GM23338 (cell line): ENCODE data around the gene GPRC5D. TPM values are rescaled to one million over a fixed set of nuclear protein-coding genes. Genes with fewer than 3 reads are reported as not detected.

Experiments used
- ATAC-seq: fragments of 200-7000 bp; cut with Tn5 transposase; 3 replicates; pipeline ENCODE4 v1.9.1; 2020
- DNase-seq: peaks from one replicate; pipeline ENCODE4 v3.0.0-alpha.2; 2015; ENCODE audit warnings: low spot score
- H2AFZ ChIP-seq: fragments of 200-600 bp; sonication (generic); 2 replicates; pipeline ENCODE4 v1.8.0; 2016; ENCODE audit warnings: antibody characterized with exemption, mild to moderate bottlenecking, moderate library complexity
- H3F3A ChIP-seq: fragments of 200-600 bp; sonication (generic); replicated peaks from 2 replicates; pipeline ENCODE4 v1.8.0; 2017; ENCODE audit warnings: antibody characterized with exemption, mixed run types, low read depth
- H3K27ac ChIP-seq: fragments of 200-600 bp; sonication (generic); 2 replicates; pipeline ENCODE4 v1.6.1; 2016; ENCODE audit warnings: low read depth
- H3K27me3 ChIP-seq: fragments of 200-600 bp; sonication (generic); 2 replicates; pipeline ENCODE4 v1.8.0; 2016; ENCODE audit warnings: mild to moderate bottlenecking, mixed run types, moderate library complexity; ENCODE audit not compliant: insufficient read depth
- H3K36me3 ChIP-seq: fragments of 200-600 bp; sonication (generic); 2 replicates; pipeline ENCODE4 v1.8.0; 2016; ENCODE audit warnings: mild to moderate bottlenecking; ENCODE audit not compliant: insufficient read depth
- H3K4me1 ChIP-seq: fragments of 200-600 bp; sonication (generic); 2 replicates; pipeline ENCODE4 v1.8.0; 2016; ENCODE audit warnings: mild to moderate bottlenecking, moderate library complexity; ENCODE audit not compliant: insufficient read depth
- H3K4me2 ChIP-seq: fragments of 200-600 bp; sonication (generic); 2 replicates; pipeline ENCODE4 v1.7.1; 2017; ENCODE audit warnings: mixed run types
- H3K4me3 ChIP-seq: fragments of 200-600 bp; sonication (generic); 2 replicates; pipeline ENCODE4 v1.6.1; 2016; ENCODE audit warnings: mixed run types
- H3K79me2 ChIP-seq: fragments of 200-600 bp; sonication (generic); replicated peaks from 2 replicates; pipeline ENCODE4 v1.8.0; 2017; ENCODE audit warnings: mild to moderate bottlenecking; ENCODE audit not compliant: insufficient read depth
- H3K9me2 ChIP-seq: fragments of 200-600 bp; sonication (generic); 2 replicates; pipeline ENCODE4 v1.8.0; 2017; ENCODE audit not compliant: insufficient read depth
- H4K20me1 ChIP-seq: fragments of 200-600 bp; sonication (generic); replicated peaks from 2 replicates; pipeline ENCODE4 v1.8.0; 2017; ENCODE audit warnings: mild to moderate bottlenecking; ENCODE audit not compliant: insufficient read depth
- H3K27ac Mint-ChIP-seq: 2 replicates; pipeline ENCODE4 v1.8.0; 2020; ENCODE audit warnings: inconsistent platforms, mild to moderate bottlenecking, moderate library complexity, mixed read lengths
- H3K27me3 Mint-ChIP-seq: 3 replicates; pipeline ENCODE4 v1.8.0; 2022; ENCODE audit warnings: low read depth, mild to moderate bottlenecking, moderate library complexity, mixed read lengths, inconsistent platforms; ENCODE audit not compliant: insufficient read depth, poor library complexity
- H3K36me3 Mint-ChIP-seq: 3 replicates; pipeline ENCODE4 v1.8.0; 2021; ENCODE audit warnings: low read depth, mild to moderate bottlenecking, inconsistent platforms, moderate library complexity, mixed read lengths
- H3K4me1 Mint-ChIP-seq: 3 replicates; pipeline ENCODE4 v1.8.0; 2020; ENCODE audit warnings: mild to moderate bottlenecking, inconsistent platforms, mixed read lengths
- H3K4me3 Mint-ChIP-seq: 3 replicates; pipeline ENCODE4 v1.8.0; 2021; ENCODE audit warnings: moderate library complexity, mild to moderate bottlenecking, inconsistent platforms, mixed read lengths
- H3K9me3 Mint-ChIP-seq: 3 replicates; pipeline ENCODE4 v1.8.0; 2020; ENCODE audit warnings: moderate library complexity, mild to moderate bottlenecking, inconsistent platforms, mixed read lengths
- CREB1 ChIP-seq: fragments of 250-450 bp; sonication (Bioruptor Pico); IDR thresholded peaks from 2 replicates; pipeline ENCODE4 v1.5.0; 2020; ENCODE audit warnings: low read depth, mild to moderate bottlenecking, moderate library complexity
- CTCF ChIP-seq, 2 experiments: fragments of 200-600 bp in 1 of 2; sonication (generic) in 1 of 2; conservative IDR thresholded peaks; 2 replicates each; pipeline versions ENCODE4 v1.5.1 to v1.6.1; 2016 to 2017; ENCODE audit warnings: antibody characterized with exemption in 2 of 2, low read depth in 2 of 2, mild to moderate bottlenecking in 2 of 2, moderate library complexity in 1 of 2
- EZH2 ChIP-seq: fragments of 200-600 bp; sonication (generic); IDR thresholded peaks from one replicate; pipeline ENCODE4 v1.8.0; 2017; ENCODE audit warnings: antibody characterized with exemption, mild to moderate bottlenecking, low read depth; ENCODE audit not compliant: unreplicated experiment
- EZH2phosphoT487 ChIP-seq: fragments of 200-600 bp; sonication (generic); IDR thresholded peaks from one replicate; pipeline ENCODE4 v1.8.1; 2018; ENCODE audit warnings: antibody characterized with exemption; ENCODE audit not compliant: unreplicated experiment
- JUNB ChIP-seq: IDR thresholded peaks from one replicate; pipeline ENCODE4 v1.6.1; 2016; ENCODE audit warnings: antibody characterized with exemption; ENCODE audit not compliant: unreplicated experiment
- NANOG ChIP-seq: IDR thresholded peaks from 2 replicates; pipeline ENCODE4 v1.6.1; 2016; ENCODE audit warnings: antibody characterized with exemption, borderline replicate concordance
- POLR2AphosphoS5 ChIP-seq: IDR thresholded peaks from 2 replicates; pipeline ENCODE4 v1.6.1; 2016; ENCODE audit warnings: antibody characterized with exemption, low read depth
- ZNF114 ChIP-seq: fragments of 250-450 bp; sonication (Bioruptor Pico); IDR thresholded peaks from 2 replicates; pipeline ENCODE4 v1.5.0; 2020; ENCODE audit warnings: mild to moderate bottlenecking, moderate library complexity
- ZNF331 ChIP-seq: fragments of 250-450 bp; sonication (Bioruptor Pico); IDR thresholded peaks from 2 replicates; pipeline ENCODE4 v1.5.0; 2020; ENCODE audit warnings: low read depth, mild to moderate bottlenecking, moderate library complexity
- polyA plus RNA-seq: library from polyadenylated mRNA; unstranded; fragments of >200 nt; fragmentation: Nextera tagmentation; extraction: Ambion mirVana; gene quantifications from 2 replicates; pipeline ENCODE4 v1.2.1, GENCODE V29; 2016
- total RNA-seq: library from RNA; depleted of rRNA; stranded (reverse); fragments of >200 nt; shearing (Covaris generic); gene quantifications from 2 replicates; pipeline ENCODE4 v1.2.3, GENCODE V29; 2014
- TF ChIP-seq, protein P1 (sequence below): fragments of 250-450 bp; sonication (Bioruptor Pico); IDR thresholded peaks from 2 replicates; pipeline ENCODE4 v1.5.0; 2020; ENCODE audit warnings: mild to moderate bottlenecking, moderate library complexity

GPRC5D gene
- total and polyA plus RNA-seq, 2 experiments from 2014 or later: not detected

DNA sequence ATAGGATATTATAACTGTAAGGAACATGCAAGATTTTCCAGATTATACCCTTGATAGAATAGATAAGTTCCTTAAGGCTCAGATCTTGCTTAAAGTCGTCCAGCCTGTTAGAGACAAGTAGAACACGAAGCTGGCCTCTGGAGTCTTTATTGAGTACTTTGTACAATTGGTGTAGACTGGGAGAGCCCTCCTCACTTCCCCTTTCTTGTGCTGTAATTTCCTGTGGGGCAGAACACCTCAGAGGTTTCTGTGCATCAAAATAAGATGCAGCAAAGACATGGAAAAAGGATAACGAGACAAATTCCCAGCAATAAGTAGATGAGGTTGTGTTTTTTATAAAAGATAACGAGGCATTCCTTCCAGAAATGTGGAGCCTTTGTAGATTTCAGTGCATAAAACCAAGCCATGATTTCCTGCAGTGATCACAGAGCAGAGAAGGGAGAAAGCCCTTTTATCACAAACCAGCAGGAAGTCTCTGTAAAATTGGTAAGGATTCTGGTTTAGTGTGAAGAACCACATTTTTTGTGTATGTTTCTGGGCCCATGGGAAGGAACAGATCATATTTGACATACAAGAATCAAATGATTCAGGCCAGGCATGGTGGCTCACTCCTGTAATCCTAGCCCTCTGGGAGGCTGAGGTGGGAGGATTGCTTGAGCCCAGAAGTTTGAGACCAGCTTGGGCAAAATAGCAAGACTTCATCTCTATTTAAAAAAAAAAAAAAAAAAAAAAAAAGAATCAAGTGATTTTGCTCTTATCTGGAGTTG is 42.6 kb downstream of the GPRC5D start:
- Histone ChIP-seq H2AFZ (no peak overlapping the region), H3K4me3 (no peak overlapping the region), H3K4me1 (no peaks in the 10 kb centered on the region), H3K36me3 (no peaks in the 10 kb centered on the region), H3K27me3 (no peaks in the 10 kb centered on the region), H4K20me1 (no peaks in the 10 kb centered on the region), H3K9me2 (0 out of 2 replicates have a peak, but pooled peaks cover 4% of the 10 kb centered on the region), H3K4me2 (no peak overlapping the region), H3K27ac (no peak overlapping the region), H3F3A (no peaks in the 10 kb centered on the region), H3K79me2 (no peaks in the 10 kb centered on the region)
- no peak for DNase-seq
- Mint-ChIP-seq H3K4me1 (peaks cover 11% of the 10 kb centered on the region), H3K9me3 (no peaks in the 10 kb centered on the region), H3K36me3 (no peaks in the 10 kb centered on the region), H3K4me3 (no peak overlapping the region), H3K27me3 (peaks cover 5% of the 10 kb centered on the region), H3K27ac (no peak overlapping the region)
- TF ChIP-seq NANOG (no peak), CTCF (conservative IDR thresholded peaks at IDR 0.05; ENCODE audit: low read depth in 2 of 2) (no peak), POLR2AphosphoS5 (no peak), ZNF114 (CRISPR knock-in tag) (no peak), CREB1 (CRISPR knock-in tag) (no peak), ZNF331 (CRISPR knock-in tag) (no peak), EZH2phosphoT487 (no peak), JUNB (no peak), EZH2 (no peak)
- TF ChIP-seq, protein P1, sequence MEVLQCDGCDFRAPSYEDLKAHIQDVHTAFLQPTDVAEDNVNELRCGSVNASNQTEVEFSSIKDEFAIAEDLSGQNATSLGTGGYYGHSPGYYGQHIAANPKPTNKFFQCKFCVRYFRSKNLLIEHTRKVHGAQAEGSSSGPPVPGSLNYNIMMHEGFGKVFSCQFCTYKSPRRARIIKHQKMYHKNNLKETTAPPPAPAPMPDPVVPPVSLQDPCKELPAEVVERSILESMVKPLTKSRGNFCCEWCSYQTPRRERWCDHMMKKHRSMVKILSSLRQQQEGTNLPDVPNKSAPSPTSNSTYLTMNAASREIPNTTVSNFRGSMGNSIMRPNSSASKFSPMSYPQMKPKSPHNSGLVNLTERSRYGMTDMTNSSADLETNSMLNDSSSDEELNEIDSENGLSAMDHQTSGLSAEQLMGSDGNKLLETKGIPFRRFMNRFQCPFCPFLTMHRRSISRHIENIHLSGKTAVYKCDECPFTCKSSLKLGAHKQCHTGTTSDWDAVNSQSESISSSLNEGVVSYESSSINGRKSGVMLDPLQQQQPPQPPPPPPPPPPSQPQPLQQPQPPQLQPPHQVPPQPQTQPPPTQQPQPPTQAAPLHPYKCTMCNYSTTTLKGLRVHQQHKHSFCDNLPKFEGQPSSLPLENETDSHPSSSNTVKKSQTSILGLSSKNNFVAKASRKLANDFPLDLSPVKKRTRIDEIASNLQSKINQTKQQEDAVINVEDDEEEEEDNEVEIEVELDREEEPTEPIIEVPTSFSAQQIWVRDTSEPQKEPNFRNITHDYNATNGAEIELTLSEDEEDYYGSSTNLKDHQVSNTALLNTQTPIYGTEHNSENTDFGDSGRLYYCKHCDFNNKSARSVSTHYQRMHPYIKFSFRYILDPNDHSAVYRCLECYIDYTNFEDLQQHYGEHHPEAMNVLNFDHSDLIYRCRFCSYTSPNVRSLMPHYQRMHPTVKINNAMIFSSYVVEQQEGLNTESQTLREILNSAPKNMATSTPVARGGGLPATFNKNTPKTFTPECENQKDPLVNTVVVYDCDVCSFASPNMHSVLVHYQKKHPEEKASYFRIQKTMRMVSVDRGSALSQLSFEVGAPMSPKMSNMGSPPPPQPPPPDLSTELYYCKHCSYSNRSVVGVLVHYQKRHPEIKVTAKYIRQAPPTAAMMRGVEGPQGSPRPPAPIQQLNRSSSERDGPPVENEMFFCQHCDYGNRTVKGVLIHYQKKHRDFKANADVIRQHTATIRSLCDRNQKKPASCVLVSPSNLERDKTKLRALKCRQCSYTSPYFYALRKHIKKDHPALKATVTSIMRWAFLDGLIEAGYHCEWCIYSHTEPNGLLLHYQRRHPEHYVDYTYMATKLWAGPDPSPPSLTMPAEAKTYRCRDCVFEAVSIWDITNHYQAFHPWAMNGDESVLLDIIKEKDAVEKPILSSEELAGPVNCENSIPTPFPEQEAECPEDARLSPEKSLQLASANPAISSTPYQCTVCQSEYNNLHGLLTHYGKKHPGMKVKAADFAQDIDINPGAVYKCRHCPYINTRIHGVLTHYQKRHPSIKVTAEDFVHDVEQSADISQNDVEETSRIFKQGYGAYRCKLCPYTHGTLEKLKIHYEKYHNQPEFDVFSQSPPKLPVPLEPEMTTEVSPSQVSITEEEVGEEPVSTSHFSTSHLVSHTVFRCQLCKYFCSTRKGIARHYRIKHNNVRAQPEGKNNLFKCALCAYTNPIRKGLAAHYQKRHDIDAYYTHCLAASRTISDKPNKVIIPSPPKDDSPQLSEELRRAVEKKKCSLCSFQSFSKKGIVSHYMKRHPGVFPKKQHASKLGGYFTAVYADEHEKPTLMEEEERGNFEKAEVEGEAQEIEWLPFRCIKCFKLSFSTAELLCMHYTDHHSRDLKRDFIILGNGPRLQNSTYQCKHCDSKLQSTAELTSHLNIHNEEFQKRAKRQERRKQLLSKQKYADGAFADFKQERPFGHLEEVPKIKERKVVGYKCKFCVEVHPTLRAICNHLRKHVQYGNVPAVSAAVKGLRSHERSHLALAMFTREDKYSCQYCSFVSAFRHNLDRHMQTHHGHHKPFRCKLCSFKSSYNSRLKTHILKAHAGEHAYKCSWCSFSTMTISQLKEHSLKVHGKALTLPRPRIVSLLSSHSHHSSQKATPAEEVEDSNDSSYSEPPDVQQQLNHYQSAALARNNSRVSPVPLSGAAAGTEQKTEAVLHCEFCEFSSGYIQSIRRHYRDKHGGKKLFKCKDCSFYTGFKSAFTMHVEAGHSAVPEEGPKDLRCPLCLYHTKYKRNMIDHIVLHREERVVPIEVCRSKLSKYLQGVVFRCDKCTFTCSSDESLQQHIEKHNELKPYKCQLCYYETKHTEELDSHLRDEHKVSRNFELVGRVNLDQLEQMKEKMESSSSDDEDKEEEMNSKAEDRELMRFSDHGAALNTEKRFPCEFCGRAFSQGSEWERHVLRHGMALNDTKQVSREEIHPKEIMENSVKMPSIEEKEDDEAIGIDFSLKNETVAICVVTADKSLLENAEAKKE (CRISPR knock-in tag): no peak
- no peak for ATAC-seq
